AG20443 (cell line): ENCODE data around the gene BOLA1.
"Not testable (repeated sequence)": the region's sequence is repeated elsewhere in the genome, so short reads cannot be mapped to it uniquely, and the experiment has no call there.

Source experiments
- DNase-seq: peaks from one replicate; pipeline ENCODE4 v3.0.0; 2012; ENCODE audit warnings: low spot score, mixed read lengths

BOLA1 gene

GRCh38 chr1:149931212-149931790, 31.9 kb downstream of the BOLA1 start:
- DNase-seq: no peak

GRCh38 chr1:149932474-149932873, 33.1 kb downstream of the BOLA1 start:
- DNase-seq: no peak

GRCh38 chr1:149933208-149933607, 33.8 kb downstream of the BOLA1 start:
- no peak for DNase-seq

GRCh38 chr1:149934356-149934755, 35.0 kb downstream of the BOLA1 start:
- no peak for DNase-seq

GRCh38 chr1:149936170-149936991, 37.0 kb downstream of the BOLA1 start, which contains the start of gene MTMR11:
TSS of gene MTMR11 (minus strand) at chr1:149936879. CDS start at chr1:149936647, 232 bp downstream.
- DNase-seq: peak; percentile 64

GRCh38 chr1:149936992-149937705, 37.8 kb downstream of the BOLA1 start:
- DNase-seq: peak; percentile 33

- DNase-seq: no peak
Measured at GRCh38 chr1:149937759-149938158, 38.4 kb downstream of the BOLA1 start.

GRCh38 chr1:149938668-149939003, 39.3 kb downstream of the BOLA1 start:
- not testable (repeated sequence) for DNase-seq

- no peak for DNase-seq
Measured at GRCh38 chr1:149940427-149940826, 41.1 kb downstream of the BOLA1 start.

GRCh38 chr1:149942207-149942606, 42.8 kb downstream of the BOLA1 start:
- DNase-seq: peak; percentile 25

- DNase-seq: no peak
Measured at GRCh38 chr1:149942885-149943284, 43.5 kb downstream of the BOLA1 start.

GRCh38 chr1:149945206-149945605, 45.8 kb downstream of the BOLA1 start:
- DNase-seq: no peak

GRCh38 chr1:149949911-149950310, 50.5 kb downstream of the BOLA1 start:
- DNase-seq: no peak
